GM19324 (cell line): ENCODE results near the gene EMD.

ENCODE experiments used
- ATAC-seq: cut with Tn5 transposase; IDR thresholded peaks from one replicate; pipeline ENCODE4 v1.9.1; 2021; ENCODE audit warnings: mild to moderate bottlenecking, moderate library complexity; ENCODE audit not compliant: unreplicated experiment, low FRiP score

The EMD gene

DNA sequence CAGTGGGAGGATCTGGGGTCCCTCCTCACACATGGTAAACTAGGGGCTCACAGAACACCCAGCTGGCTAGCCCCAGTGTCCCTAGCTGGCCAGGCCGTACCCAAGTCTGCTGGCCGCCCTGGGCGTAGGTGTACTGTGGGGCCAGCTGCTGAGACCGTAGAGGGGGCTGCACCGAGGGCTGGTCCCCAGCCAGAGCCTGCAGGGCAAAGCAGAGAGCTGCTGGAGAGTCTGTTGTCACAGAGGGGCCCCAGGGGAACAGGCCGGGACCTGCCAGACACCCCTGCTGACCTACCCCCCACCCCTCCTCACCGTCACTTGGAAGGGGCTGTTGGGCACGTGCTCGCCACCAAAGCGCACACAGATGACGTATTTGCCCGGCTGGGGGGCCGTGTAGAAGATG, 24.6 kb upstream of the EMD start:
- no peak for ATAC-seq

DNA sequence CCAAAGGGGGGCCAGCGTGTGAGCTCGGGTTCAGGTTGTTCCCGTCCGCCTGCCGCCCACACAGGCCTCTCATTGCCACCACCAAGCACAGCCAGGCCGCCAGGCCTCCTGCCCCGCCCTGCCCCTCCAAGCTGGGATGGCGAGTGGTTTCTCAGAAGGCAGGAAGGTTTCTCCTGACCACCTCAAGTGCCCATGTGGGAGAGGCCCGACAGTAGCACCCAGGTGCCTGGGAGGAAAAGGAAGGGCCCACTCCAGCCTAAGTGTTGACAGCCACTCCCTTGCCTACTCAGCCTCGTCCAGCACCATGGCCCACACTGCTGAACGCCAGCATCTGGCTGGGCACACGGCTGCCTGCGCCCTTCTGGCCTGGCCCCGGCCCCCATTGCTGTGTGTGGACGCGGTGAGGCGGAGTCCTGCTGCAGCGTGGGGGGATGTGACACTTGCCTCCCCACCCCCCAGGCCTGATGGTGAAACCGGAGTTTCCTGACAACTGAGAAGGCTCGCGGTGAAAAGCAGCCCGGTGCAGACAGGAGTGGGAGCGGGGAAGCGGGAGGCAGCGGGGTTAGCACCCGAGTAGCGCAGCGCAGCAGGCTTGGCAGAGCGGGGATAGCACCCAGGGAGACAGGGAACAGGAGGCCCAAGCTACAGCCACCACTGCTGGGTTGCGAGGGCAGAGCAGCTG, 23.9 kb upstream of the EMD start:
- no peak for ATAC-seq

DNA sequence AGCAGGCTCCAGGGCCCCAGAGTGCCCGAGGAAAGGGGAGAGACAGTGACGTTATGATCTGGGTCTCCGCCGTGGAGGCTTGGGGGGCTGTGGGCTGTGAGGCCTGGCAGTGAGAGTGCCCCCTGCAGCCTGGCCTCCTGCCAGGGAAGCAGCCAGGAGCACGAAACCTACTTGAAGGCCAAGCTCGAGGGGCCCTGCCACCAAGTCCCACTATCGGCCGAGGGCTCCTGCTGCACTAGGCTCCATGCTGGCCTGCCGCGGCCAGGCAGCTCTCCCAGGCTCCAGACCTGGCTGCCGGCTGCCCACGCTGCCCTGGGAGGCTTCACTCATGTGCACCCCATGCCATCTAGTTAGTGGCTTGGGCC, 23.3 kb upstream of the EMD start:
- no peak for ATAC-seq

DNA sequence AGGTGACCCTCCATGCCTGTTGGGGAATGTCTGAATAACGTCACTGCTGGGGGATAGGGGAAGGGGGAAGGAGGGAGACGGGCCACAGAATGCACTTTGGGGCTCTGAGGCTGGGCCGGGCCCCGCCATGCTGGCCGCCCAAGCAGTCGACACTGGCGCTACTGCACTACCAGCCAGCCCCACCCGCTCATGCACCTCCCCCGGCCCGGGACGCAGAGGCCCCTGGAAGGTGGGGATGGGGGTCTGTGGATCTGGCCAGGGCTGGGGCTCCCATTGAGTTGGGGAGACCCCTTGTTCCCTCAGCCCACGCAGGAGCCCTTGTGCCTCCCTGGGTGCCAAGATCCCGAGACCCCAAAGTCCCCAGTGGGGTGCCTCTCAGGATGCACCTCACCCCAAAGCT, 22.5 kb upstream of the EMD start:
- ATAC-seq: no peak

DNA sequence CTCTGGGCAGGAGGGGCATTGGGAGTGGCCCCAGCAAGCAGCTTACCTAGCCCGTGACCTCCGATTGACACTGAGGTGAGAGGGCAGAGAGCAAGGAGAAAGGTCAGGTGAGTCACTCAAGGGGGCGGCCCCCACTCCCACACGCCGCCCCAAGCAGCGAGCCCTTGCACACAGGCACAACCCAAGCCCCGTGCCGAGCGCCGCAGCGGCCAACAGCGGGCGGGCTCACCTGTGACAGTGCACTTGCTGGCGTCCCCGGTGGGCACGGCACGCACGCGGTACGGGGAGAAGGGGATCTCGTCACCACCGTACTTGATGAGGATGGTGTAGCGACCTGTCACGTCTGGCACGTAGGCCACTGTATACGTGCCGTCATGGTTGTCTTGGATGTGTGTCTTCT, 21.9 kb upstream of the EMD start:
- ATAC-seq: no peak

DNA sequence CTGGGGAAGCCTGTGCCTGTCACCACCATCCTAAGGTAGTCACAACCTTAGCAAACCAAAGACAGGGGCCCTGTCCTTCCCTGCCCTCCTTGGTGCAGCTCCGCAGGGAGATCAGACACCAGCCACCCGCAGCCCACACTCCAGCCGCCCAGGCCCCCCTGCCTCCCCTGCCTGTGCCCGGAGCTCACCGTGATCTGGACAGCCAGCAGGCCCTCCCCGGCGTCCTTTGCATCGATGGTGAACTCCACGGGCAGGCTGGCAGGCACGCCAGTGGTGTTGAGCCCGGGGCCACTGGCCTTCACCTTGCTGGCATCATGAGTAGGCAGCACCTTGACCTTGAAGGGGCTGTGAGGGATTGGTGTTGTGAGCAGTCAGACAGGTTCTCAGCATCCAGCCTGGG, 21.1 kb upstream of the EMD start:
- ATAC-seq: no peak

DNA sequence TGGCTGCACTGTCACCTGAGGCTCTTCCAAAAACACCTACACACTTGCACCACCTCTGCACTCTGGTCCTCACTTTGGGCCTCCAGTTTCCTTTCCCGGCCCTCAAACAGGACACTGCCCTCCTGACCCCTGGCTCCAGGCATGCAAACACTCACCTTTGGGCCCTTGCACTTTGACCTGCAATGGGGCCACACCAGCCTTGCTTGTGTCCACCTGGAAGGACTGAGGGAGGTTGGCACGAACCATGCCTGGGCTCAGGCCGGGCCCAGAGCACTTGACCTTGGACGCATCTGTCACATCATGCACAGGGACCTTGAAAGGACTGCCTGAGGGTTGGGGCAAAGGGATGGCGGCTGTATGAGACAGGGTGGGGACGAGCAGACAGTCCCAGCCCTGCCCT, 20.3 kb upstream of the EMD start:
- ATAC-seq: no peak

DNA sequence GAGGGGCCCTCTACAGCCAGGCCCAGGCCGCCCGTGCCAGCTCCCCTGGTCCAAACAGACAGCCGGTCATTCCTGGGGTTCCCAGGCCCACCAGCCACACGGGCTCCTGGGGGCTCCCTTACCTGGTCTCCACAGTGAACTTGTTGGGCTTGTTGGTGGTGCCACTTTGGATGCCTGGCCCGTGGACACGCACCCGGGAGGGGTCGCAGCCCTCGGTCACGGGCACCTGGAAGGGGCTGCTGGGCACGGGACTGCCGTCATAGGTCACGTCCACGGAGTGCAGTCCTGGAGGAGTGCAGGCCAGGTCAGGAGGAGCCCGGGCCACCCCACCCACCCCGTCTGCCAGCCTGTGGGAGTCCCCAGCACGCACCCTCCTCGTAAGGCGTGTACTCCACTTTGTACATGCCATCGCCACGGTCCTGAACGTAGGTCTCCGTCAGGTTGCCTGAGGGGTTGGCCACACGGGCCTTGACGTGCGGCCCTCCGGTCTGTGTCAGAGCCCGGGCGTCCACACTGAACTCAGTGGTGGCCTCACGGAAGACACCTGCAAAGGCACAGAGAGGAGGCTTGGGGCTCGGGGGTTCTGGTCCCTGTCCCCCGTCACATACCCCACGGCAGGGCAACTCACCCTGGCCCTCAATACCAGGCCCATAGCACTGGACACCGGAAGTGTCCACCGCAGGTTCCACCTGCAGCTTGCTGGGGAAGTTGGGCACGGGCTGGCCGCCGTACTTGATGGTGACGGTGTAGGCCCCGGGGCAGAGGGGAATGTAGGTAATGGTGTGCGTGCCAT, 19.5 kb upstream of the EMD start:
- no peak for ATAC-seq

DNA sequence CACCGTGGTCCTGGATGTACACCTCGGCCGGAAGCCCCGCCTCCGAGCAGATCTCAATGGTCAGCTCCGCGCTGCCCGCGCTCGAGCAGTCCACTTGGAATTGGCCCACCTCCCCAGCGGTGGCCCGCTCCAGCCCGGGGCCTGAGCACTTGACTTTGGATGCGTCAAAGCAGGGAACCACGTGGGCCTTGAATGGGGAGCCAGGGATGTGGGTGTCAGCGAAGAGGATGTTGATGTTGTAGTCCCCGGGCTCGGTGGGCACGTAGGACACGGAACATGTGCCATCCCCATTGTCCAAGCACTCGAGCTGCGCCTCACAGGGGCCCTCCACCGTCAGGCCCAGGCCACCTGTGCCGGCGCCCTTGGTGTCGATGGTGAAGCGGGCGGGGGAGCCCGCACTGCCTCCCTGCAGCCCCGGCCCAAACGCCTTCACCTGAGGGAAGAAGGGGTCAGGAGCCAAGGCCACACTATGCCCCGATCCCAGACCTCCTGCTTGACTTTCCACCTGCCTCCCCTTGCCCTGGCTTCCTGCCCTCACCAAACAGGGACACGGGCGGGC, 18.9 kb upstream of the EMD start:
- ATAC-seq: no peak

DNA sequence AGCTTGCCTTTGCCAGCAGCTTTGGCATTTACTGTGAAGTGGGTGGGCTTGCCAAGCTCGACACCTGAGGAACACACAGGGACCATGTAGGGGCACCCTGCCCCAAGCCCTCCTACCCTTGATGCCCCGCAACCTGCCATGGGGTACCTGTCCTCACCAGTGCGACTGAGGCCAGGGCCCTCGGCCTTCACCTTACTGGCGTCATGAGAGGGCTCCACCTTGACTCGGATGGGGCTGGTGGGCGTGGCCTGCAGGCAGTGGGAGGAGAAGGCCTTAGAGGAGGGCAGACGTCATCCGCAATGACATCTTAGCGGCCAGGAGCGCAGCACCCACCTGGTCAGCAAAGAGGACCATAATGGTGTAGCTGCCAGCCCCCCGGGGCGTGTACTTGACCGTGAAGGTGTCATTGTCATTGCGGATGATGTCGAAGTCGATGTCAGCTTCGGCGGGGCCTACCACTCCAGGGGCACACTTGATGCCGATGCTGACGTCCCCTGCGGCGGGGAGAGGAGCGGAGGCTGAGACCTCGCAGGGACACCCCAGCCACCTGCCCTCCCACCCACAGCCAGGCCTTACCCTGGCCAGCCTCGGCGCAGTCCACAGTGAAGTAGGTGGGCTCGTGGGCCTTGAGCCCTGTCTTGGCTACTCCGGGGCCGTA, 16.9 kb upstream of the EMD start:
- ATAC-seq: no peak

DNA sequence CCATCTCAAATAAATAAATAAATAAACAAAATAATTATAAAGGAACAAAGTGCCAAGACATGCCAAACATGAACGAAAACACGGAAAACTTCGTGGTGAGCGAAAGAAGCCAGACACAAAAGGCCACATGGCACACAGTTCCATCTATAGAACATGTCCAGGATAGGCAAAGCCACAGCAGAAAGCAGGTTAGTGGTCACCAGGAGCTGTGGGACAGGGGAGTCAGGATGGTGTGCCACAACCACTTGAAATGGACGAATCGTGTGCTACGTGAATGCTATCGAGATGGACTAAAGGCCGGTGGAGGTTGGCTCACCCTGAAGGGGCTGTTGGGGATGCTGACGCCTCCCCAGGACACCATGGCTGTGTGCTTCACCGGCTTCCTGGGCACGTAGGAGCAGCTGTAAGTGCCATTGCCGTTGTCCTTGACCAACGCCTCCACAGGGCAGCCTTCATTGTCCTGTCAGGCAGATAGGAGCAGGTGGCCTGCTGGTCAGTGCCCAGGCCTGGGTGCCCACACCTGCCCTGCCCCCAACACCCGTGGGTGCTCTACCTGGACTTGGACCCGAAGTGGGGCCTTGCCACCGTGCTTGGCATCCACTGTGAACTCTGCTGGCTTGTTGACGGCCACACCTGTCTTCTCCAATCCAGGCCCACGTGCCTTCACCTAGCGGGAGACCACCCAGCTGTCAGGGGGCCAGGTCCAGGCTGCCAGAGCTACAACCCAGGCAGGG, 15.2 kb upstream of the EMD start:
- no peak for ATAC-seq

DNA sequence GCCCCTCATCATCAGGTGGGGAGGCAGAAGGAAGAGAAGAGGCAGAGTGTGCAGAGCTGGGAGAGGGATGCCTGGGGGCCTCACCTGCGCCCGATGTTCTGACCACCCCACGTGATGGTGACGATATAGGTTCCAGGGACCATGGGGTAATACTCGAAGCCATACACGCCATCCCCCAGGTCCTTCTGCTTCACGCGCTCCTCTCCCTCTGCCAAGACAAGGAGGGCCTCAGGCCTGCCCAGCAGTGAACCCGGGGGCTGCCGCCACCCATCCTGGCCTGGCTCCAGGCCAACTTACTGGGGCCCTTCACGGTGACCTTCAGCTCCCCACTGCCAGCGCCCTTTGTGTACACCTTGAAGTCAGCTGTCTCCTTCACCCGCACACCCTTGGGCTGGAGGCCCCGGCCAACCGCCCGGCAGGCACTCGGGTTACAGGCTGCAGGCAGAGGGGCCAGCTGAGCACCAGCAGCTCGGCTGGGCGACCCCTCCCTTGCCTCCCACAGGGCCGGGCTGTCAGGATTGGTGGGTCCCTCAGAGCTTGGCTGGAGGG, 14.0 kb upstream of the EMD start:
- ATAC-seq: no peak

DNA sequence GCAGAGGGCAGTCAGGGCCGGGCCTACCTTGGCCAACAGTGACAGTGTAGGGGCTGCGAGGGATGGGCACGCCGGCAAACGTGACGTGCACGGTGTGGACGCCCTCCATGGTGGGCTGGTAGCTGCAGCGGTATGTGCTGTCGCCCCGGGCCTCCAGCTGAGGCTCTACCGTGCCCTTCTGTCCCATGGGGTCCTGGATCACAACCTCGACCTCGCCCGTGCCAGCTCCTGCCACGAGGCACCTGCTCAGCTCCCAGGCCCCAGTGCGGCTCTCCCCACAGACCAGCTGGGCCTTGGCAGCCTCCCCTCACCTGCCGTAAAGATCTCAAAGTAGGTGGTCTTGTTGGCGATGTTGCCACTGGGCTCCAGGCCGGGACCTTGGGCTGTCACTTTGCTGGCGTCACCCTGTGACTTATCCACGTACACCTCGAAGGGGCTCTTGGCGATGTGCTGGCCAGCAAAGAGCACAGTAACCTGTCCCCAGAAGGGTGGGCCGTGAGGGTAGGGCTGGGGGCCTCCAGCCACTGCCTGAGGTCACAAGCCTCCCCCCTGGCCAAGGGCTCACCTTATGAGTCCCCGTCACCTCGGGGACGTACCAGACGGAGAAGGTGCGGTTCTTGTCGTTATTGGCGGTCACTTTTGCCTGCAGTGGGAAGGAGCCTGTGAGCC, 13.0 kb upstream of the EMD start:
- ATAC-seq: no peak

DNA sequence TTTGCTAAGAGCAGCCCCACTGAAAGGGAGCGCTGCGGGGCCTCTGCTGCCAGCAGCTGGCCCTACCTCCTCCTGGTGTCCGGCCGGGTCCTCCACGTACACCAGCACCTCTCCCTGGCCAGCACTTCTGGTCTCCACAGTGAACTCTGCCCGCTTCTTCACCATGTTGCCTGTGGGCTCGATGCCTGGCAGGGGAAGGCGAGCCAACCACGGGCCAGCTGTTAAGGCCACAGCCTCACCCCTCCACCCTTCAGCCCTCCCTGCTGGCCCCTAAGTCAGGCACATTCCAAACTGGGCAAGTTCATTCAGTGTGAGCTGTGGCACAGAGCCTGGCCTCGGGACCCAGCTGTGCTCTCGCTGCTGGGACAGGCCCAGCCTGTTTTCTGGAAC, 12.4 kb upstream of the EMD start:
- no peak for ATAC-seq

DNA sequence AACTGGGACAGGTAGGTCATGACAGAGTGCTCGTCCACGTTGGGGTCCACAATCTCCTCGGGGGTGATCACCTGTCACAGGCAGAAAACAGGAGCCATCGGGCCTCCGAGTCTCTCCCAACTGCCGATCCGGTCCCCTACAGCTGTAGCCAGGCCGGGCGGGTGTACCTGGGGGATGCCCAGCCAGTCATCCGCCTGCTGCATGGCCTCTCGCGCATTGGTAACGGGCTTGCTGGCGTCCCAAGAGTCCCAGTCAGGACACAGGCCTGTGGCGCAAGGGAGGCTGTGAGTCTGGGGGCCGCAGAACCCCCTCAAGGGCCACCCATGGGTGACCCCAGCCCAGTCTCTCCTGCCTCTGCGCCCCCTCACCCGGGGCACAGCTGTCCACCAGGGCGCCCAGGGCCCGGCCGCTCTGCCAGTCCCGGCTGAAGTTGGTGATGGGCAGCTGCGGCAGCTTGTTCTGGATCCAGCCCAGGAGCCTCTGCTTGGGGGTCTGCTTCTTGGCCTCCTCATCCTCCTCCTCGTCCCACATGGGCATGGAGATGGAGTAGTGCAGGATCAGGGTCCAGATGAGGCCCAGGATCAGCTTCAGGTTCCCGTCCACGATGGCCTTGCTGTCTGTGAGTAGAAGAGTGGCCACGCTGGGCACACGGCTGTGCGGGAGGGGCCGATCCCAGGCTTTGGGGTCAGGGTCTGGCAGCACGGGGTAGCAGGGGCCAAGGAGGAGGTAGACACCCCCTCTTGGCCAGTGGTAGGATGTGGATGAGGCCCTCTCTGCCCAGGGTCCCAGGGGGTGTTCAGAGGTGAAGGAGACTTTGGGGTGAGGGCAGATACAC, 11.4 kb upstream of the EMD start:
- no peak for ATAC-seq

DNA sequence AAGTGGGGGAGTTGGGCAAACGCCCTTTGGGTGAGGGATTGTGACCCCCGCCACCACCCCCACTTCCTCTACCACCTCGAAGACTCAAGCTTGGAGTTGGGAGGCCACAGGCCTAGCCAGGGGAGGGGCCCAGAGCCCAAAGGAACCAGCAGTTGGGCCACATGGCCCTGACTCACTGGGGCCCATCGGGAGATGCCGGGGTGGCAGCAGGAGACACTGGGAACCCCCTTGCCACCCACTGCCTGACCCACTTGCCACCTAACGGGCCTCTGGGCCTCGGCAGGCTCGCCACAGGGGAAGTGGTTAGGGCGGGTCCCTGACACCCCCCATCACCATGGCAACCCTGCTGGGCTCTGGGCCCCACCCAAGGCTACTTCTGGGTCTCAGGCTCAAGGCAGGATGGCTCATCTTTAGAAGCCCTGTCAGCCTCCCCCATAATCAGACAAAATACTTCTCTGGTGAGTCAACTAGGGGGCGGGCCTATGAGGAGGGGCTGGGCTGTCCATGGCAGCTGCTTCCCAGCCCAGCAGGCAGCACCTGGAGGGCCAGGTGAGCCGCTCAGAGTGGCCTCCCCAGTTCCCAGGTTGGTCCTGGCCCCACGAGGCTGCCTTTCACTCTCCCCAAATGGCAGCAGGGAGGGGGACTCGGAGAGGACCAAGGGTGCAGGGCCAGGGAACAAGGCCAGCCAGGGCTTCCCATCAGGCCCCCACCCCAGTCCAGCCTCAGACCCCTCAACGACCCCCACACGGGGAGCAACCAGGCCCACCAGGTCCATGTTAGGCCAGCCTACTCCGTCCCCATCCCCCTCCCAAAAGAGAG, 10.3 kb upstream of the EMD start:
- no peak for ATAC-seq

DNA sequence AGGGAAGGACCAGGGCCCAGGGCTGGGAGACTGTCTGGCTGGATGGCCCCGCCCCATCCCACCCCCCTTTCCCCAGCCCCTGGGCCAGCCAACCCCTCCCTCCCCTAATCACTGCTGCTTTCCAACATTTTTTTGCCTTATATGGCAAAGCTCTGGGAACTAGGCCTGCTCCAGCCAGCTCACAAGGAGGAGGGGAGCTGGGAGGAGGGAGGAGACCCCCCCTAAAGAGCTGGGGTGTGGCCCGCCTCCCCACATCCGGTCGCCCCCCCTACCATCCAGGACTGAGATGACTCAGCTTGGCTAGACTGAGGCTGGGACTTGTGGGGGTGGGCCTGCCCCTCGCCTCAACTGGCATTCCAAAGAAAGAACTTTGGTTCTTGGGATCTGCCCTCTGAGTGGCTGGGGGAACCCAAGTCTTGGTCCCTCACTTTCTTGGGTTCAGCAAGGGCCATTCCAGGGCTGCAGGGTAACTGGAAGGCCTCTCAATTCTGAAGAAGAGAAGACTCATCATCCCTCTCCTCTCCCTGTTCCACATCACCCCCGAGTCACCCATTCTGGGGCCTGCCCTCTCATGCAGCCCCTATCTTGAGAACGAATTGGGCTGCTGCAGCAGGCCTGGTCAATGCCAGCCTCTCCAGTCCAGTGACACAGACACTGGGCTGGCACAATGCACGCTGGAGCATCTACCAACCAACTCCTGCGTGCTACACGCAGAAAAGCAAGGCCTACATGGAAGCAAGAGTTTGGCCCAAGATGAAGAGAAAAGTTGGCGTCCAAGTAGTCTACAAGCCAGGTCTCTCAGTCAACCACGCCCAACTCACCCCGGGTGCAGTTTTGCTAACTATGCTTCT, 9.4 kb upstream of the EMD start:
- ATAC-seq: no peak
